Natural killer cell treated with Interleukin-12 subunit alpha and Interleukin-12 subunit beta and Interleukin-15 and Interleukin-18, amount 100 ng/mL, for 72 hours (primary cell): ENCODE results near the gene PRDM2. TPM values are rescaled to one million over a fixed set of nuclear protein-coding genes. Genes with fewer than 3 reads are reported as not detected.
A peak's percentile ranks its signal among the peaks of the same experiment; 100 is the strongest.

ENCODE experiments used
- ATAC-seq, 2 donors: fragments of 150-1000 bp; cut with Tn5 transposase in 1 of 2; sonication (Bioruptor Pico), chemical (Tn5 transposase) in 1 of 2; 2 replicates each; pipeline ENCODE4 v1.10.0; 2021
- DNase-seq: peaks from one replicate; pipeline ENCODE4 v3.0.0; 2022; ENCODE audit warnings: low spot score
- H3K27ac Mint-ChIP-seq, 2 donors: 1 replicate in 1 of 2; 2 replicates in 1 of 2; pipeline ENCODE4 v1.8.0; 2022; ENCODE audit warnings: mixed read lengths in 2 of 2, mild to moderate bottlenecking in 1 of 2, moderate library complexity in 1 of 2
- H3K27me3 Mint-ChIP-seq, 2 donors: 1 replicate in 1 of 2; 2 replicates in 1 of 2; pipeline ENCODE4 v1.8.0; 2022; ENCODE audit warnings: mixed read lengths in 2 of 2
- H3K36me3 Mint-ChIP-seq: one replicate; pipeline ENCODE4 v1.8.0; 2022; ENCODE audit warnings: mixed read lengths
- H3K4me1 Mint-ChIP-seq, 2 donors: 1 replicate in 1 of 2; 2 replicates in 1 of 2; pipeline ENCODE4 v1.8.0; 2022; ENCODE audit warnings: low read depth in 2 of 2, mixed read lengths in 2 of 2, mild to moderate bottlenecking in 1 of 2
- H3K4me3 Mint-ChIP-seq: one replicate; pipeline ENCODE4 v1.8.0; 2022; ENCODE audit warnings: mixed read lengths
- H3K9me3 Mint-ChIP-seq: 2 replicates; pipeline ENCODE4 v1.8.0; 2022; ENCODE audit warnings: mixed read lengths
- total RNA-seq, 2 donors: library from RNA; stranded (reverse); gene quantifications; one replicate each; pipeline ENCODE4 v1.2.3, GENCODE V29; 2022

The PRDM2 gene
- total RNA-seq, 2 donors from 2014 or later, result 80.1 to 91.3 TPM

DNA sequence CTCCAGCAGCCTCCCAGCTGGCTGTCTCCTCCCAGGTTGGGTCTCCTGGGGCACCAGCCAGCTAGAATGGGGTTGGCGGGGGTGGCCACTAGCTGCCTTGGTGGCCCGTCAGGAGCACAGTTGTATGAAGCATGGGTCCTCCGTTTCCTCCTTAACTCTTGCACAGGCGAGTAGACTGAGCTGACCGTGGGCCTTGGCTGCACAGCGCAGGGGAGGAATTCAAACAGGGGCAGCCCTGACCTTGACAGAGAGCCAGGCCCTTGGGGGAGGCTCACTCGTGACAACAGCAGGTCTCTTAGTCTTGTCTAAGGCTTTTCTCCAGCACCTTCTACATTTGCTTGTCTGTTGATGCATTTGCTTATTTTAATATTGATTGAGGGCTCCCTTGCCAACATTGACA lies 114.1 kb downstream of the PRDM2 start:
- no peak for DNase-seq
- H3K4me3 Mint-ChIP-seq, result no peak overlapping the region
- H3K36me3 Mint-ChIP-seq, result no peaks in the 10 kb centered on the region
- no peaks in the 10 kb centered on the region for H3K9me3 Mint-ChIP-seq
- H3K4me1 Mint-ChIP-seq, result peaks cover 27 to 43% of the 10 kb centered on the region in 2 donors
- H3K27me3 Mint-ChIP-seq, result no peaks in the 10 kb centered on the region
- H3K27ac Mint-ChIP-seq, result peak overlapping the region in 1 of 2 donors; percentile 8
- no peak for ATAC-seq

DNA sequence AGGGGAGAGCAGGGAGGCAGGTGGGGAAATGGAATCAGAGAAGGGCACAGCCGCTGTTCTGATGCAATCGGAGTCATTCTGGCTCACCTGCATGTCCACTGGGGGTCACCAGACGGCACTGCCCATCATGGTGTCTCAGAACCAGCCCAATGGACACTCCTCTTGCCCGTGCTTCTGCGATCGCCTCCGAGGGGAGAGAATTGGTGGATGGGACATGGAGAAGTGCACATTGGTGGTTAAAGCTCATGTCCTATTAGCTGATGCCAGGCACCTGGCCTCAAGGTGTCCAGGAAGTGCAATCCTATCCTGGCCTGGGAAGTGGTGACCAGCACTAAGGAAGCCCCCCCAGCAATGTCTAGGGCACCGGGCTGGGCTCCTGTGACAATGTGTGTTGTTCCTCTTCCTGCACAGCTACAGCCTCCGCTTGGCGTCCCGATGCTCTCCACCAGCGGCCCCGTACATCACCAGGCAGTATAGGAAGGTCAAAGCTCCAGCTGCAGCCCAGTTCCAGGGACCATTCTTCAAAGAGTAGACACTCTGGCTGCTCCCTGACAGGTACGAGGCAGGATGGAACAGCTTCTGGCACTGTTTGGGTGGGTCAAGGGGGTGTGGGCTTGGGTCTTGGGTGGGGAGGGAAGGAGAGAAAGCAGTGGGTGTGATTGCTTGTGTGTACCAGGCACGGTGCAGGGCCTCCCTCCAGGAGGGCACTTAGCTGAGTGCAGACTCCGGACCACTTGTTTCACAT lies 116.2 kb downstream of the PRDM2 start:
- no peak overlapping the region for H3K27ac Mint-ChIP-seq
- ATAC-seq (no peak), DNase-seq (no peak)
- no peaks in the 10 kb centered on the region for H3K36me3 Mint-ChIP-seq
- H3K27me3 Mint-ChIP-seq, result no peaks in the 10 kb centered on the region
- H3K9me3 Mint-ChIP-seq, result no peaks in the 10 kb centered on the region
- no peak overlapping the region for H3K4me3 Mint-ChIP-seq
- peaks cover 14 to 27% of the 10 kb centered on the region in 2 donors for H3K4me1 Mint-ChIP-seq

DNA sequence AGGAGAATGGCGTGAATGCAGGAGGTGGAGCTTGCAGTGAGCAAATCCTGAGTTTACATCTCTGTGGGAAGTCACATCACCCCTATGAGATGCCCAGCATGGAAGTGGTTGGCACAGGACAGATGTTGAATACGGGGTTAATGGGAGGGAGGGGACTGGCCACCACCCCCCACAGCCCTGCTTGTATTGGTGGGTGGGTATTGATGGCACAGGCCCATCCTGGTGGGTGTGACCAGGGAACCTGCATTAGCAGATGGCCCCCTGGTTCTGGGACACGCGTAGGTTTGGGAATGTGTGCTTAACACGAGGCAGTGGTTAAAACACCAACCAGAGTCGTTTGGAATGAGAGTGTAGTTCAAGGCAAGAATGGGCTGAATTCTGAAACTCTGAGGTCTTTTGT lies 117.9 kb downstream of the PRDM2 start:
- H3K27ac Mint-ChIP-seq, result no peak overlapping the region
- H3K36me3 Mint-ChIP-seq, result no peaks in the 10 kb centered on the region
- H3K9me3 Mint-ChIP-seq, result no peaks in the 10 kb centered on the region
- no peak overlapping the region for H3K4me3 Mint-ChIP-seq
- H3K4me1 Mint-ChIP-seq, result peaks cover 5 to 12% of the 10 kb centered on the region in 2 donors
- ATAC-seq, result no peak
- H3K27me3 Mint-ChIP-seq, result no peaks in the 10 kb centered on the region
- DNase-seq, result no peak

DNA sequence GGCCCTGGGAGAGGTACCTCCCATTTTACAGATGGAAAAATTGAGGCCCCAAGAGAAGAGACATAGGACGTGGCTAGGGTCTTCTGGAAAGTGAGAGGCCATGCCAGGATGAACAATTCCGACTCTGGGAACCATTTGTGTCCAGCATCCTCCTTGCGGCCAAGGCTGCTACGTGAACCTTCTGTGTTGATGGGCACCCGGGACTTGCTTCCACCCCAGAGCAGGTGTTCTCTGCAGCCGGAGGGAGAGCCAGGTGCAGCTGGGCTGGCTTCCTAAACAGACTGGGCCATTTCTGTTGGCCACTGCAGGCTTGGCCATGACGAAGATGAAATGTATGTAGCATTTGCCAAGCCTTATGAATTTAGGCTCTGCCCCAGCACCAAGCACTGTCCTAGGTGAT lies 118.9 kb downstream of the PRDM2 start:
- peaks cover 0 to 3% of the 10 kb centered on the region in 2 donors for H3K4me1 Mint-ChIP-seq
- DNase-seq, result no peak
- H3K36me3 Mint-ChIP-seq, result no peaks in the 10 kb centered on the region
- no peaks in the 10 kb centered on the region for H3K27me3 Mint-ChIP-seq
- no peak overlapping the region for H3K4me3 Mint-ChIP-seq
- ATAC-seq, result no peak
- no peaks in the 10 kb centered on the region for H3K9me3 Mint-ChIP-seq
- no peak overlapping the region for H3K27ac Mint-ChIP-seq

DNA sequence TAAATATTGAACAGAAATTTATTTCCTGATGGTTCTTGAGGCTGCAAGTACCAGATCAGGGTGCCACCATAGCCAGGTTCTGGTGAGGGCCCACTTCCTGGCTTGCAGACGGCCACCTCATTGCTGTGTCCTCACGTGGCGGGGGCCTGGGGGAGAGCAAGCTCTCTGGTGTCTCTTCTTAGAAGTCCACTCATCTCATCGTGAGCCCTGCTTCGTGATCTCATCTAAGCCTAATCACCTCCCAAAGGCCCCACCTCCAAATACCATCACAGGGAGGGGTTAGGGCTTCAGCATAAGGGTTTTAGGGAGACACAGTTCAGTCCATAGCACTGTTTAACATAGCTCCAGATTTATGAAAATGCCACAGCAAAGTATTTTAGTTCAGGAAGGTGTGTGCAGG lies 119.7 kb downstream of the PRDM2 start:
- Mint-ChIP-seq H3K27me3 (no peaks in the 10 kb centered on the region), H3K36me3 (no peaks in the 10 kb centered on the region), H3K4me3 (no peak overlapping the region), H3K4me1 (peaks cover 0 to 2% of the 10 kb centered on the region in 2 donors), H3K9me3 (no peaks in the 10 kb centered on the region), H3K27ac (no peak overlapping the region)
- ATAC-seq (no peak), DNase-seq (no peak)

DNA sequence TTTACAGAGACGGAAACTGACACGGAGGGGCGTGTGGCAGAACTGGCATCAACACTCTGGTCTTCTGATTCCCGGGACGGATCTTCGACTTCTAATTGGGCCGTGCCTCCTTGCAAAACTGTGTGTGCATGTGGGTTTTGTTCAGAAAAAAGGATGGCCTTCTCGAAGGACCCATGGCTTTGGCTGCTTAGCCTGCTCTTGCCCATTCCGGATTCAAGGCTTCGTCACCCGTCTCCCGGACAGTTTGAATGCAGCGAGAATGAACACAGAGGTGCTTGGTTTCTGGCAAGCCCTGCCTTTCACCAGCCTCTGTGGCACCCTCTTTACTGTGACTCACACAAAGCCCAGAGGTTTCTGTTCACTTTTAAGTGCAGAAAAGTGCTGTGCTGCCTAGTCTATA lies 120.1 kb downstream of the PRDM2 start:
- Mint-ChIP-seq H3K4me1 (no peaks in the 10 kb centered on the region), H3K27me3 (no peaks in the 10 kb centered on the region), H3K27ac (no peak overlapping the region), H3K9me3 (no peaks in the 10 kb centered on the region), H3K4me3 (no peak overlapping the region), H3K36me3 (no peaks in the 10 kb centered on the region)
- no peak for ATAC-seq
- DNase-seq, result no peak

DNA sequence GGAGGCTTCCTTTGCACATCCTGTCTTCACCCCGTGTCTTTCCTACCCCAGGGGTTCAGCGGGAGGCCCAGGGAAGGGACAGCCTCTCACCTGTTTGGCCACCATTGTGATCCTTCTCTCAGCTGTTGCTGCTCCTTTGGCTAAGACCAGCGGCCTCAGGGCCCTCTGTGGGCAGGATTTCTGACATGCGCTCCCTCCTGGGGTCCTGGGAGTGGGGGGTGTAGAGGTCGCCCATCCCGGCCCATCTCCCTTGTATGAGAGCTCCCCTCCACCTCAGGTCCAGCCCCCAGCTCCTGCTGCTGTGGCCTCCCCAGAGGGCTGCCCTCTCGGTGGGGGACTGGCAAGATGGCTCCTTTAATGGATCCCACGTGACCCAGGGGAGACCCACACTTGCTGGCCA lies 120.5 kb downstream of the PRDM2 start:
- peak in 1 of 2 donors; percentile 14 for ATAC-seq
- H3K27ac Mint-ChIP-seq, result no peak overlapping the region
- no peaks in the 10 kb centered on the region for H3K4me1 Mint-ChIP-seq
- no peaks in the 10 kb centered on the region for H3K9me3 Mint-ChIP-seq
- no peak overlapping the region for H3K4me3 Mint-ChIP-seq
- H3K36me3 Mint-ChIP-seq, result no peaks in the 10 kb centered on the region
- no peak for DNase-seq
- no peaks in the 10 kb centered on the region for H3K27me3 Mint-ChIP-seq

DNA sequence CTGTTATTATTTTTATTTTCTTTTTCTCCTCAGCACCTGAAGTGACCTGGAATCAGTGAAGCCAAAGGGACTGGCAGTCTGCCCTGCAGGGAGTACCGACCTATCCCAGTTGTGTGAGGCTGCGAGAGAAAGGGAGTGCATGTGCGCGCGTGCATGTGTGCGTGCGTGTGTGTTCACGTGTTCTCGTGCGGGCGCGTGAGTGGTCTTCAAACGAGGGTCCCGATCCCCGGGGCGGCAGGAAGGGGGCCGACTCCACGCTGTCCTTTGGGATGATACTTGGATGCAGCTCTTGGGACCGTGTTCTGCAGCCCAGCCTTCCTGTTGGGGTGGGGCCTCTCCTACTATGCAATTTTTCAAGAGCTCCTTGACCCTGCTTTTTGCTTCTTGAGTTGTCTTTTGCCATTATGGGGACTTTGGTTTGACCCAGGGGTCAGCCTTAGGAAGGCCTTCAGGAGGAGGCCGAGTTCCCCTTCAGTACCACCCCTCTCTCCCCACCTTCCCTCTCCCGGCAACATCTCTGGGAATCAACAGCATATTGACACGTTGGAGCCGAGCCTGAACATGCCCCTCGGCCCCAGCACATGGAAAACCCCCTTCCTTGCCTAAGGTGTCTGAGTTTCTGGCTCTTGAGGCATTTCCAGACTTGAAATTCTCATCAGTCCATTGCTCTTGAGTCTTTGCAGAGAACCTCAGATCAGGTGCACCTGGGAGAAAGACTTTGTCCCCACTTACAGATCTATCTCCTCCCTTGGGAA lies 123.3 kb downstream of the PRDM2 start:
- H3K4me3 Mint-ChIP-seq, result no peak overlapping the region
- no peaks in the 10 kb centered on the region for H3K4me1 Mint-ChIP-seq
- H3K9me3 Mint-ChIP-seq, result no peaks in the 10 kb centered on the region
- no peaks in the 10 kb centered on the region for H3K27me3 Mint-ChIP-seq
- no peak for DNase-seq
- no peak overlapping the region for H3K27ac Mint-ChIP-seq
- no peak for ATAC-seq
- no peaks in the 10 kb centered on the region for H3K36me3 Mint-ChIP-seq

DNA sequence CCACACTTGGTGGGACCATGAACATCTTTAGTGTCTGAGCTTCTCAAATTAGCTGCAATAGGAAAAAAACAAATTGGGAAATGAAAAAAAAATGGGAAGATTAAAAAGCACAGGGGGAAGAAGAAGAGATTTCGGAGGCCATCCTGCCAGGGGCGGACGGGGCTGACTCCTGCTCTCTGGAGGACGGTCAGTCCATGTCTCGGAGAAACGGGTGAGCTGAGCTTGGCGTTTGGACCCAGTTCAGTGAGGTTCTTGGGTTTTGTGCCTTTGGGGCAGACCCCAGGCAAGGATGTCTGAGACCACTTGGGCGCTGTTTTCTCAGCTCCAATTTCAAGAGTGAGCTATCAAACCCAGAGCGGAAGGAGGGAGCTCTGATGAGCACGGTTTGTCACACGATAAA lies 123.9 kb downstream of the PRDM2 start:
- Mint-ChIP-seq H3K4me1 (no peaks in the 10 kb centered on the region), H3K9me3 (no peaks in the 10 kb centered on the region), H3K4me3 (no peak overlapping the region), H3K27ac (no peak overlapping the region), H3K36me3 (no peaks in the 10 kb centered on the region), H3K27me3 (no peaks in the 10 kb centered on the region)
- ATAC-seq, result no peak
- no peak for DNase-seq

DNA sequence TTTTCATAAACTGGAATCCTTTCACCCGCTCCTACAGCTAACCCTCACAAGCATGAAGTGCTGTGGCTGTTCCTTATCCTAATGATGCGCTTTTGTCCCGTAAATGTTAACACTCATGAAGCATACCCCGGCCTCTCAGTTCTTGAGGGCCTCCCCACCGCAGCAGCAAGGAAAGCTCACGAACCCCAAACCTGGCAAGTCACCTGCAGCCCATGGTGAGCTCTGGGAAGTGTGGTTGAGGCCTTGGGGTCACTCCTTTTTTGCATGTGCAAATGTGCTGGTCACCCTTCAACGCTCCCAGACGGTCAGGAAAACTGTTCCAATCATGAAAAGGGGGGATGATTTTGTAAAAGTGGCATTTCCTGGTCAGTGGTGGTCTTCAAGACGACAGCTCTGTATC lies 124.6 kb downstream of the PRDM2 start:
- ATAC-seq (no peak), DNase-seq (no peak)
- Mint-ChIP-seq H3K4me3 (no peak overlapping the region), H3K27me3 (no peaks in the 10 kb centered on the region), H3K36me3 (no peaks in the 10 kb centered on the region), H3K9me3 (no peaks in the 10 kb centered on the region), H3K27ac (no peak overlapping the region), H3K4me1 (no peaks in the 10 kb centered on the region)

DNA sequence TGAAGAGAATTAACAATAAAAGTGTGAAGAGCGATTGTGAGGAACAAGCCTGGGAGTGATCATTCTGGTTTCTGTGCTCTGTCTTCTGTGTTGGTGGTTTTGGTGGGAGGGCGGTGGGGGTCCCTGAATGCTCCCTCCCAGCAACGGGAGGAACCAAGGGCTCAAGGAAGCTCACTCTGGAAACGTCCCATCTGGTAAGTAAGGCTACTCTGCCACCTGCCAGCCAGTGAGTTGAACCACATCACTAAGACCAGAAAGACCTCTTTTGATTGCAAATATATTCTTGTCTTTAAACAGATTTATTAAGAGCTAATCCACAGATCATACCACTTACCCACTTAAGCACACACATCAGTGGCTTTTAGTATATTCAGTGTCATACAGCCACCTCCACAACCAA lies 125.0 kb downstream of the PRDM2 start:
- H3K4me1 Mint-ChIP-seq, result no peaks in the 10 kb centered on the region
- H3K27me3 Mint-ChIP-seq, result no peaks in the 10 kb centered on the region
- H3K4me3 Mint-ChIP-seq, result no peak overlapping the region
- no peaks in the 10 kb centered on the region for H3K36me3 Mint-ChIP-seq
- no peak for DNase-seq
- no peaks in the 10 kb centered on the region for H3K9me3 Mint-ChIP-seq
- no peak overlapping the region for H3K27ac Mint-ChIP-seq
- no peak for ATAC-seq

DNA sequence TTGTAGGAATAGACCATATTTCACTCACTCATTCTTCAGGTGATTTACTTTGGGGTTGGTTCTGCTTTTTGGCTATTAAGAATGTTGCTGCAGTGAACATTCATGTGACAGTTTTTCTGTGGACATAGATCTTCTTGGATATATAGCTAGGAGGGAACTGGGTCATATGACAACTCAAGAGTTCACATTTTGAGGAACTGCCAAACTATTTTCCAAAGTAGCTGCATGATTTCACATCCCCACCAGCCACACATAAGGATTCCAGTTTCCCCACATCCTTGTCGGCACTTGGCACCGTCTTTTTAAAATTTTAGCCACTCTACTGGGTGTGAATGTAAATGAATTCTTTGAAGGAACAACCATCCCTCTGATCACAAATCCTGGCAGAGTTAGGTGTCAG lies 126.0 kb downstream of the PRDM2 start:
- Mint-ChIP-seq H3K27me3 (no peaks in the 10 kb centered on the region), H3K27ac (no peak overlapping the region), H3K4me3 (no peak overlapping the region), H3K36me3 (no peaks in the 10 kb centered on the region), H3K4me1 (no peaks in the 10 kb centered on the region), H3K9me3 (no peaks in the 10 kb centered on the region)
- no peak for DNase-seq
- ATAC-seq, result no peak

DNA sequence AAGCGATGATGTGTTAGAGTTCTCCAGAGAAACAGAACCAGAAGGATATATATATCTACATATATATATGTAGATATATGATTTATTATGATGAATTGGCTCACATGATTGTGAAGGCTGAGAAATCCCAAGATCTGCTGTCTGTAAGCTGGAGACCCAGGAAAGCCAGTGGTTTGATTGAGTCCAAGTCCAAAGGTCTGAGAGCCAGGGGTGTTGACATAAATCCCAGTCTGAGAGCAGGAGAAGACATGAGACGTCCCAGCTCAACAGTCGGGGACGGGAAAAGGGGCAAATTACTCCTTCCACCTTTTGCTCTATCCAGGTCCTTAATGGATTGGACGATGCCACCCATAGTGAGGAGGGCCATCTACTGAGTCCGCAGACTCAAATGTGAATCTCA lies 126.6 kb downstream of the PRDM2 start:
- Mint-ChIP-seq H3K4me3 (no peak overlapping the region), H3K9me3 (no peaks in the 10 kb centered on the region), H3K4me1 (no peaks in the 10 kb centered on the region), H3K27me3 (no peaks in the 10 kb centered on the region), H3K27ac (no peak overlapping the region), H3K36me3 (no peaks in the 10 kb centered on the region)
- no peak for DNase-seq
- no peak for ATAC-seq

DNA sequence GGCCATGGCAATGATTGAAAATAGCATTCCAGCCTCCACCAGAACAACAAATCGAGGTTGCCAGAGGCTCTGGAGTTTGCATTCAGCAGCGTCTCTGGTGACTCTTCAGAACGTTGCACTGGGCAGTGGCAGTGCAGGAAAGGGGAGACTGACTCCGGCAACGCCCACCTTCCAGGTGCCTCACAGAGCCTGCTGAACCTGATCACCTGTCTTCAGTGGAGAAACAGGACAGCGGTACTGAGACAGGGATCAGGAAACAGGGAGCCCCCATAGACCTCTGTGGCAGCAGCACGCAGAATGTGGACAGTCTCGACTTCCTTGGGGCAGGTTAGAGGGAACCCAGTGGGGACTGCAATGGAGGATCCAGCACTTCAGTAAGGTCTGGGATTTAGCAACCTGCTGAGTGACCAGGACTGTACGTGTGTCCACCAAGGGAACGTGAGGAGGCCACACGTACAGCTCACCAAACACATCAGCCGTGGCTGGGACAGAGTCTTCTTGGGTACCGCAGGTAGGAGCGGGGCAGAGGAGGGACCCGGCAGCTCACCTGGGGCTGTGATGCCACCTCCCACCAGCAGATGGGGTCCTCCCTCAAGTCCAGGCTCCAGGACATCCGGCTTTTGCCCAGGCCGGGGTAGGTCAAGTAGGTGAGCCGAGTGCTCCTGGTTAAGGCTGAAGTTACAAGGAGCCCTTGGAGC lies 128.6 kb downstream of the PRDM2 start:
- Mint-ChIP-seq H3K4me1 (peaks cover 0 to 2% of the 10 kb centered on the region in 2 donors), H3K9me3 (no peaks in the 10 kb centered on the region), H3K36me3 (no peaks in the 10 kb centered on the region), H3K27ac (no peak overlapping the region), H3K27me3 (no peaks in the 10 kb centered on the region), H3K4me3 (no peak overlapping the region)
- peak in 1 of 2 donors; percentile 48 for ATAC-seq
- DNase-seq, result no peak
